OCI-M1 (cell line): ENCODE data around the gene SLC4A9.
A peak's percentile ranks its signal among the peaks of the same experiment; 100 is the strongest.

ENCODE experiments used
- DNase-seq: peaks from one replicate; lab custom pipeline; 2025; lab: John Stamatoyannopoulos, UW

The SLC4A9 gene

DNA sequence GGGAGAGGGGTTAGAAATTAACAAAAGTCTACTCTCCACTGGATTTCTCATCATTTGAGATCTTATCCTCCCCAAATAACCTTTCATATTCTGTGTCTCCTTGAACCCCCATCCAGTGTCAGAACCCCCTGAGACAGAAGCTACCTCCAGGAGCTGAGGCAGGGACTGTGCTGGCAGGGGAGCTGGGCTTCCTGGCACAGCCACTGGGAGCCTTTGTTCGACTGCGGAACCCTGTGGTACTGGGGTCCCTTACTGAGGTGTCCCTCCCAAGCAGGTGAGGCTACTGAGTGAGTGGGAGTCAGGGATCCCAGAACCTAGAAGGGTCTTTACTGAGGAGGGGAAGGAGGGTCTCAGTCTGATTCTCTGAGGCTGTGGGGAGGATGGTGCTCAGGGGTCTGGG, 1.9 kb downstream of the SLC4A9 start:
- no peak for DNase-seq

DNA sequence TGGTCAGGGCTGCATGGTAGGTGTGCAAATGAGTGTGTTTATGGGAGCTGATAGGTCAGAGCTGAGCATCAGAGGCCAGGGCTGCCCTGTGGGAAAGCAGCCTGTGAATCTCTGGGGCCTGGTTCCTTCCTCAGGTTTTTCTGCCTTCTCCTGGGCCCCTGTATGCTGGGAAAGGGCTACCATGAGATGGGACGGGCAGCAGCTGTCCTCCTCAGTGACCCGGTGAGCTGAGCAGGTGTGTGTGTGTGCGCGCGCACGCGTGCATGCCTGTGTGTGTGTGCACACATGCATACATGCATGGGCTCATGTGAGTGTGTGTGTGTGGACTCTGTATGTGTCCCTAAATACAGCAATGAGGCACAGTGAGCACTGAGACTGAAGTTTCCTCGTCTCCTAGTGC, 2.3 kb downstream of the SLC4A9 start:
- no peak for DNase-seq

DNA sequence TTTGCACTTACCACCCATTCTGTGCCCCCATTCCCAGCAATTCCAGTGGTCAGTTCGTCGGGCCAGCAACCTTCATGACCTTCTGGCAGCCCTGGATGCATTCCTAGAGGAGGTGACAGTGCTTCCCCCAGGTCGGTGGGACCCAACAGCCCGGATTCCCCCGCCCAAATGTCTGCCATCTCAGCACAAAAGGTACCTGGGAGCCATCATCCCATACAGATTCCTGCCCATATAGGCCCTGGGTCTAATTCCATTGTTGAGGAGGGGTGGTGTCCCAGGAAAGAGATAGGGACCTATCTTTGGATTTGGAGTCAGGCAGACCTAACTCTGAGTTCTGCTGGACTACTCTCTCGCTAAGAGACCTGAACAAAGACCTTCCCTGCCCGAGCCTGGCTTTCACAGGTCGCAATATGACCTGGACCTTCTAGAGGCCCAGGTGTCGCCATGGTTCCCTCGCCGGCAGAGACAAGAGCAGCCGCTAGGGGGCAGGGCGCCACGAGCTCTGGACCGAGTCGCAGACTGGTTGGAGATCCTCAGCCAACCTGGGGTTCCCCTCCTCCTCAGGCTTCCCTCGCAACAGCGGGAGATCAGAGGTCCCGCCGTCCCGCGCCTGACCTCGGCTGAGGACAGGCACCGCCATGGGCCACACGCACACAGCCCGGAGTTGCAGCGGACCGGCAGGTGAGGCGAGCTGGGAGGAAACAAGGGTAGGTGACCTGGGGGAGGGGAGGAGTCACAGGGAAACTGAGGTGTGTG, 3.1 kb downstream of the SLC4A9 start:
- peak; percentile 84 for DNase-seq

DNA sequence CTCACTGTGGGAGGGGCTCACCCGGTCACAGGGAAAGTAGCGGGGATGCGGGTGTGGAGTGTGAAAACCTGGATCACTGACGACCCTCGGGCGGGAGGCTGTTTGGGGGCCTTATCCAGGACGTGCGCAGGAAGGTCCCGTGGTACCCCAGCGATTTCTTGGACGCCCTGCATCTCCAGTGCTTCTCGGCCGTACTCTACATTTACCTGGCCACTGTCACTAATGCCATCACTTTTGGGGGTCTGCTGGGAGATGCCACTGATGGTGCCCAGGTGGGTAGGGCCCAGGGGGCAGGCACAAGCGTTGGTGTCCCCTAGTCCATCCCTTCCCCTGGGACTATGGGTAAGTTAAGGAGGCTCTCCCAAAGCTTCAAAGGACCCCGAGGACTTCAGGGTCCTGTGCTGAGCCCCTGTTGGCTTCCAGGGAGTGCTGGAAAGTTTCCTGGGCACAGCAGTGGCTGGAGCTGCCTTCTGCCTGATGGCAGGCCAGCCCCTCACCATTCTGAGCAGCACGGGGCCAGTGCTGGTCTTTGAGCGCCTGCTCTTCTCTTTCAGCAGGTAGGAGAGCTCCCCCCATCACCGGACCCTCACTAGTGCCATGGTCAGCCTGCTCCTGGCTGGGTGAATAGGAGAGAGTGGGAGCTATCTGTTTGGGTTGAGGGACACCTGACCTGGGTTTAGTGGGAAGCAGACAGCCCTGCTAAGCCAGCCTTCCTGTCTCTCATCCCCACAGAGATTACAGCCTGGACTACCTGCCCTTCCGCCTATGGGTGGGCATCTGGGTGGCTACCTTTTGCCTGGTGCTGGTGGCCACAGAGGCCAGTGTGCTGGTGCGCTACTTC, 3.9 kb downstream of the SLC4A9 start:
- no peak for DNase-seq

DNA sequence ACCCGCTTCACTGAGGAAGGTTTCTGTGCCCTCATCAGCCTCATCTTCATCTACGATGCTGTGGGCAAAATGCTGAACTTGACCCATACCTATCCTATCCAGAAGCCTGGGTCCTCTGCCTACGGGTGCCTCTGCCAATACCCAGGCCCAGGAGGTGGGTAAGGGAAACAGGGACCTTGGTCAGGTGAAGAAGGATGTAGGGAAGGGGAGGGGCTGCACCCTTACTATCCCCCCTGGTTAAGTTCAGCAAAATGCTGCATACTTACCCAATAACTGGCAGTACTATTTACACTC, 4.4 kb downstream of the SLC4A9 start:
- no peak for DNase-seq

DNA sequence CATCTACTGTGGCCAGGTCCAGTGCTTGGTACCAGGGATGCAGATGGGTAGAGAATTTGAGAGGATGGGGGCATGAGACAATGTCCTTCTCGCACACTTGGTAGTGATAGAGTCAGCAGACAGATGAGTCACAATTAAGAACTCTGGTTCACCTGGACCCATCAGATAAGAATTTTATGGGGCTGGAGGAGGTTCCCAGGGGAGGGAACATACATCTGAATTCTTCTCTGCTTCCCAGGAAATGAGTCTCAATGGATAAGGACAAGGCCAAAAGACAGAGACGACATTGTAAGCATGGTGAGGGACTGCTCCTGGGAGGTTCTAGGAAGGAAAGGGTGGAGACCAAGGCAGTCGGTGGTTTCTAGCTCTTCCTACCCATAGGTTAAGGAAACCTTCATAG, 5.3 kb downstream of the SLC4A9 start:
- DNase-seq, result no peak

DNA sequence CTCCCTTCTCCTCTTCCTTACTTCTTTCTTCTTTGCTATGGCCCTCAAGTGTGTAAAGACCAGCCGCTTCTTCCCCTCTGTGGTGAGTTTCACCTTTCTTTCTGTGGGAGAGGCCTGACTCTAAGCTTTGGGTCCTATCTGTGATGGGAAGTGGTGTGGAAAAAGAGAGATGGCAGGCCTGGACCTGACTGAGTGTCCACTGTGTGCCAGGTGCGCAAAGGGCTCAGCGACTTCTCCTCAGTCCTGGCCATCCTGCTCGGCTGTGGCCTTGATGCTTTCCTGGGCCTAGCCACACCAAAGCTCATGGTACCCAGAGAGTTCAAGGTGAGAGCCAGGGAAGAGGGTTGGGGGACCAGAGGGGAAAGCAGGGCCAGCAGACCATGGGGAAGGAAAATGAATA, 5.9 kb downstream of the SLC4A9 start:
- DNase-seq, result no peak

DNA sequence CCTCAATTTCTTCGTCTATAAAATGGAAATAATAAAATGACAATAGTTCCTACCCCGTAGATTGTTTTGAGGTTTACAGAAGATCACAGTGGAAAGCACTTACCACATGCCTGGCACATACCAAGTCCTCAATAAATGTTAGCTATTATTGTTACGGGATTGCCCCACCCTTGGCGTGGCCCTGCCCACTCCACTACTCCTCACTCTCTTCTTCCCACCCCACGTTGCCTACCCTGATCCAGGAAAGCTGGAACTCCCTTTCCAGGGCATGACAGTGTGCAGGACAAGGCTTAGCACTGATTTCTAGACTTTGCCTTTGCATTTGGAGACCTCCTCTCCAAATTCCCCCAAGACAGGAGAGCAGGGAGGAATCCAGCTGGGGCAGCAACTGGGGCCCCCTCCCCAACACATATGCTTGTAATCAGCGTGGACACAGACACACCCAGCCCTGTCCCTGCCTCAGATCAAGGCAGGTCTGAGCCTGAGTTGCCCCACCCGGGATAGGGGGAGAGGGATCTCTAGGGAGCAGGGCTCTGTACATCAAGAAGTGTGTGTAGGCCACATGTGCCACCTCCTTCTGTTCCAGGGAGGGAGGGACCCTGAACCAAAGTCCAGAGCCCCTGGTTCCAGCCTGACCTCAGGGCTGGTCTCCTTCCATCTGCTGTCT, 6.7 kb downstream of the SLC4A9 start:
- no peak for DNase-seq

DNA sequence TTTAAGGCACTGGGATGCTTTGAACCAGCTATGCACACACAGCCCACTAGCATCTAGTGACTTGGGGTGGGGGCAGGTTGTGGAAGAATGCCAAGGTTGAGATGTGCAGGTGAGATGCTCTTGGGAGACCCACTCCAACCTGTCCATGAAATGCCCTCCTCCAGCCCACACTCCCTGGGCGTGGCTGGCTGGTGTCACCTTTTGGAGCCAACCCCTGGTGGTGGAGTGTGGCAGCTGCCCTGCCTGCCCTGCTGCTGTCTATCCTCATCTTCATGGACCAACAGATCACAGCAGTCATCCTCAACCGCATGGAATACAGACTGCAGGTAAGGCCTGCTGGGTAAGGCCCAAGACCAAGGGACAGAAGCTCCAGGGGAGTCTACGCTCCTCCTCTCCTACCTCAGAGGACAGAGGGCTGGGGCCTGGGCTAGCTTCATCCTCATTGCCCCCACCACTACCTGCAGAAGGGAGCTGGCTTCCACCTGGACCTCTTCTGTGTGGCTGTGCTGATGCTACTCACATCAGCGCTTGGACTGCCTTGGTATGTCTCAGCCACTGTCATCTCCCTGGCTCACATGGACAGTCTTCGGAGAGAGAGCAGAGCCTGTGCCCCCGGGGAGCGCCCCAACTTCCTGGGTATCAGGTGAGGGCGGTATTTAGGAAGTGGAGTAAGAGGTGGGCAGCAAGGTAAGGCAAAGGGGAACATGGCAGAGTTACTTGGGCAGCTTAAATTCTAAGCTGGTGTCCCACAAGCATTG, 7.4 kb downstream of the SLC4A9 start:
- DNase-seq, result no peak

DNA sequence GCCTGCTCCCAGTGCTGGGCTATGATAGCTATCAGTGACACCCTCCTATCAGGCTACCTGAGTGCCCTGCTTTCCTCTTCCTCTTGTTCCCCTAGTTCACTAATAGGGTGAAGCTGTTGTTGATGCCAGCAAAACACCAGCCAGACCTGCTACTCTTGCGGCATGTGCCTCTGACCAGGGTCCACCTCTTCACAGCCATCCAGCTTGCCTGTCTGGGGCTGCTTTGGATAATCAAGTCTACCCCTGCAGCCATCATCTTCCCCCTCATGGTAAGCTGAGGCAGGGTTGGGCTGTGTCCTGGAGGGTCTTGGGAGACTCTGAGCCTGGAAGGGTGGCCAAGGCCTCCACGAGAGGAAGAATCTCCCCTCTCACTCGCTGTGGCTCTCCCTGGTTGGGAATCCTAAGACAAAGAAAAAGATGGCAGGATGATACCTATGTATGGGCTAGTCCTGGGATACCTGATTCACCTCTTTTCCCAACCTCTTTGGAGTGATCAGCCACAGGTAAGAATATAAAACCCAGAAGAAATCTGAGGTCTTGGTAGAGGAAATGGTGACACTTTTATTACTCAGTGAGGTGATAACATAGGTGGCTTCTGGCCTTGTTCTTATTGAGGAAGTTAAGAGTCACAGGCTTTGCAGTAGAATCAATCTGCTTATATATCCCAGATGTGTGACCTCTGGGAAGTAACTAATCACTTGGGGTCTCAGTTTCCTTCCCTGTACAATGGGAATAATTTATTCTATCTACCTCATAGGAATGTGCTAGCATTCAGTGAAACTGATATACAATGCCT, 11.6 kb downstream of the SLC4A9 start:
- DNase-seq, result no peak

DNA sequence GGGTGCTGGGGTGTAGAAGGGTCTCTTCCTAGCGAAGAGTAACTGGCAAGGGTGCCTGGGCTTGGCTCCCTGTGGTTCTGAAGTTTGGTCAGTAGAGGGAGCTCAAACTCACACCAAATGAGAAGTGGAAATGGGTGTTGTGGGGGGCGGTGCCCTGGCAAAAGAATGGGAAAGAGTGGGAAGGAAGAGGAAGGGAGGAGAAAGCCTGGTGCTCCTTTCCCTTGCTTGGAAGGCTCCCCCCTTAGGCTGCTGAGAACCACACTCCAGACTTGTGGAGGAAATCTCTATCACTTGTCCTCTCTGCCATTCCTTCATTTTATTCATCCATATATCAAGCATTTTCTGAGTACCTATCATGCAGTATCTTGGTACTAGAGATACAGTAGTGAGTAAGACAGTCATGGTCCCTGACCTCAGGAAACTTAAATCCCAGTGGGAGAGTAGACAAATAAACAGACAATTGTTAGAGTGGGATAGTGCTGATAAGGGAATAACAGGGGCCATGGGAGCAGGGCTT, 13.0 kb downstream of the SLC4A9 start:
- peak; percentile 75 for DNase-seq

DNA sequence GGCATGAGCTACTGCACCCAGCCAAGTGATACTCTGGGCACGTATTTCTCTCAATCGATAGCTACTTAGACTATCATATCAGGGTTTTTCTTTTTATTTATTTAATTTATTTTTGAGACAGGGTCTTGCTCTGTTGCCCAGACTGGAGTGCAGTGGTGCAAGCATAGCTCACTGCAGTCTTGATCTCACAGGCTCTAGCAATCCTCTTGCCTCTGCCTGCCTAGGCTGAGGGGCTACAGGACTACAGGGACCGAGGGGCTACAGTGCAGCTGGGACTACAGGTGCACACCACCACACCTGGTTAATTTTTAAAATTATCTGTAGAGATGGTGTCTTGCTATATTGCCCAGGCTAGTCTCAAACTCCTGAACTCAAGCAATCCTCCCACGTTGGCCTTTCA, 21.4 kb downstream of the SLC4A9 start:
- DNase-seq, result no peak

DNA sequence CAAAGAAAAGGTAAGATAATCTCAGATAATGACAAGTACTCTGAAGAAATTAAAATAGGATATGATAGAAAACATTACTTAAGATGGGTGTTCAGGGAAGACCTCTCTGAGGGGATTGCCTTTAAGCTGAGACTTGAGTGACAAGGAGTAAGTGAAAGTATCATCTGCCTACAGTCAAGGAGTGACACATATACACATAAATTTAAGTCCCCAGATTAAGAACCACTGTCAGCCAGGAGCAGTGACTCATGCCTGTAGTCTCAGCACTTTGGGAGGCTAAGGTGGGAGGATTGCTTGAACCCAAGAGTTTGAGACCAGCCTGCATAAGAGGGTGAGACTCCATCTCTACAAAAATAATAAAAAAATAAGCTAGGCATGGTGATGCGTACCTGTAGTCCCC, 22.0 kb downstream of the SLC4A9 start:
- DNase-seq, result peak; percentile 18

DNA sequence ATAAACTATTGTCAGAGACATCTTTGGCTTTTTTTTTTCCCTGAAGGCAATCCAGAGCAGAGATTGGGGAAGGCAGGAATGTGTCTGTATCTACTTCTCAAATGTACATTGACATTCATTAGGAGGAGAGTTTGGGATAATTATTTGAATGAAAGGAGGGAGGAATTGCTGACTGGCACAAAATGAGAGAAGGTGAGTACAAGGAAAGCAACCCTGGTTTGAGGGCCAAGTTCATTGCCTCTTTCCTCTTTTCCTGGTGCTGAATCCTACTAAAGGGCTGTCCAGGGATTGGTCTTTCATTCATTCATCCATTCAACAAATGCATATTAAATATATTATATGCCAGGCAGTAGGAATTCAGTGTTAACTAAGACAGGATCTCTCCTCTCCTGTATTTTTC, 22.9 kb downstream of the SLC4A9 start:
- no peak for DNase-seq

DNA sequence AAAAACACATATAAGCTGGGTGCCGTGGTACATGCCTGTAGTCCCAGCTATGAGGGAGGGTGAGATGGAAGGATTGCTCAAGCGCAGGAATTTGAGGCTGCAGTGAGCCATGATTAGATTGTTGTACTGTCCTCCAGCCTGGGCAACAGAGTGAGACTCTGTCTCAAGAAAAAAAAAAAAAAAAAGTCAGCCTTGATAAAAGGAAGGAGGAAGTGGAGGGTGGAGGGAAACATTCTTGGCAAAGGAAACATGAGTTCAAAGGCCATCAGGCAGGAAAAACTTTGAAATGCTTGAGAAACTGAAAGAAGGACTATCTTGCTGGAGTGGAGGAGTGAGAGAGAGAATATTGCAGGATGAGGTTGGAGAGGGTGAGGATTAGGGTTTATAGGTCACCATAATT, 23.3 kb downstream of the SLC4A9 start:
- DNase-seq, result peak; percentile 29

DNA sequence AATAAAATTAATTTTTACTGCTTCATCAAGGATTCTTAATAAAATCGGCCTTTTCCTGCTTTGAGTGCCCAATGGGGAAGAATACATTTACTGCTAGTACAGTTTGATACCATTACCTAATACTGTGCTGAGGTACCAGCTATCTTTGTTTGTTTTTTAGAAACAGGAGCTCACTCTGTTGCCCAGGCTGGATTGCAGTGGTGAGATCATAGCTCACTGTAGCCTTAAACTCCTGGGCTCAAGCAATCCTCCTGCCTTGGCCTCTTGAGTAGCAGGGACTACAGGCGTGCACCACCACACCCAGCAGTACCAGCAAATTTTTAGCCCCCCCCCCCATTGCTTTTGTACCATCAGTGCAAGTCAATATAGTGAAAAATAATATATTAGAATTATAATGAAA, 28.1 kb downstream of the SLC4A9 start:
- no peak for DNase-seq

DNA sequence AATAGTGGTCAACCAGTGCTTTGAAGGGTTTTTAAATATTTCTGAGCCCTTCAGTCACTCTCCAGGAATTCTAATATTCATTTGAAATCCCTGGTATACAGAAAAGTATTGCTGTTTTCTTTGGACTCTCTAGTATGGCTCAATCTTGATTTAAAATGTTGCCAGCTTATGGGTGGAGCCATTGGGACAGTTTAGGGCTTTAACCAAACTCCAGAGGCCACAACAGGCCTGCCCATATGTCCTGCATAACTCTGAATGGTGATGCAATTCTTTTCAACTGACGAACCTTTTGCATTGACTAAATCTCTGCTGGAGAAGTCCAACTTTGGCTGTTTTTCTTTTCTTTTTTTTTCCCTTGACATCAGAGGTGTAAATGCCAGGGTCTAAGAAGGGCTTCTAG, 31.3 kb downstream of the SLC4A9 start:
- peak; percentile 63 for DNase-seq

DNA sequence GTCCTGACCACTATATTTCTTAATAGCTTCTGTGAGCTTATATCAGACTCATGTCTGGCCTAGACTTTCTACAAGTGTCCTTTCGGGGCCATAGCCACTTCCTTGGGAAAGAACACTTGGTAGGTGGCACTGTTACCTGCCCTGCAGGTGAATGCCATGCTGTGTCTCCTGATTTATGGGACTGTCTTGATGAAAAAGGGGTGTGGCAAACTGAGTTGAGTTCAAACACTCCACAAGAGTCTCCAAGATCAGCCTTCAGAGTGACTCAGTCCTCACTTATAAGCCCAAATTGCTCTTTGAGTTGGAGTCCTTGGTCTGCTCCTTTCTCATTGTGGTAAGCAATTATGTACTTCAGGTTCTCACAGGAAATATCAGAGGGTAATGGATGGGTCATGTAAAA, 31.7 kb downstream of the SLC4A9 start:
- no peak for DNase-seq

DNA sequence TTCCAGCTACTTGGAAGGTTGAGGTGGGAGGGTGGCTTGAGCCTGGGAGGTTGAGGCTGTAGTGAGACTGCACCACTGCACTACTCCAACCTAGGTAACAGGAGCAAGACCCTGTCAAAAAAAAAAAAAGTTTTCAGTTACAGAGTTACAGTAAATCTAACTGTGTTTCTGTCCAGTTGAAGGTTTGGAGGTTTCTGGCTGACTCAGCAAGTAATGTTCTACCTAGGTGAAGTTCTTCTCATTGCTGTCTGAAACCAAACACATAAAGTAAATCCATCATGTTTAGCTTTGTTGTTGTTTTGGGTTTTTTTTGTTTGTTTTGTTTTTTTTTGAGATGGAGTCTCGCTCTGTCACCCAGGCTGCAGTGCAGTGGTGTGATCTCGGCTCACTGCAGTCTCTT, 33.7 kb downstream of the SLC4A9 start:
- DNase-seq, result no peak

DNA sequence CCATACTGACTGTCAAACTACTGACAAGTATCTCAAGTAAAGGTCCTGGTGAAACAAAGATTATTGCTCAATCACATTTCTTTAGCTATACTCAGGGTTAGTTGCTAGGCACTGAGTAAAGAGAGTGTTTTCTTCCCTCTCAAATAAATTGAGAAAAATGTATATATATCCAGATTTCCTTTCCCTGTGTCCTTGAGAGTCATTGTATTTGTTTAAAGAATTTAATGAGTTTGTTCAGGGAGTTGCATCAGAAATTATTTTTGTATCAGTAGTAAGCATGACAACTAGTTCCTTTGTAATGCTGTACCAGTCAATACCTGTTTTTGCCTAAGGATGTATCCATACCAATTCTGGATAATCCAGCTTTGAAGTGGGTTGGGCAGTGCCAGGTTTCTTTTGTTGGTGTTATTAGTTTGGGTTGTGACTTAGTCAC, 38.4 kb downstream of the SLC4A9 start:
- DNase-seq, result no peak

DNA sequence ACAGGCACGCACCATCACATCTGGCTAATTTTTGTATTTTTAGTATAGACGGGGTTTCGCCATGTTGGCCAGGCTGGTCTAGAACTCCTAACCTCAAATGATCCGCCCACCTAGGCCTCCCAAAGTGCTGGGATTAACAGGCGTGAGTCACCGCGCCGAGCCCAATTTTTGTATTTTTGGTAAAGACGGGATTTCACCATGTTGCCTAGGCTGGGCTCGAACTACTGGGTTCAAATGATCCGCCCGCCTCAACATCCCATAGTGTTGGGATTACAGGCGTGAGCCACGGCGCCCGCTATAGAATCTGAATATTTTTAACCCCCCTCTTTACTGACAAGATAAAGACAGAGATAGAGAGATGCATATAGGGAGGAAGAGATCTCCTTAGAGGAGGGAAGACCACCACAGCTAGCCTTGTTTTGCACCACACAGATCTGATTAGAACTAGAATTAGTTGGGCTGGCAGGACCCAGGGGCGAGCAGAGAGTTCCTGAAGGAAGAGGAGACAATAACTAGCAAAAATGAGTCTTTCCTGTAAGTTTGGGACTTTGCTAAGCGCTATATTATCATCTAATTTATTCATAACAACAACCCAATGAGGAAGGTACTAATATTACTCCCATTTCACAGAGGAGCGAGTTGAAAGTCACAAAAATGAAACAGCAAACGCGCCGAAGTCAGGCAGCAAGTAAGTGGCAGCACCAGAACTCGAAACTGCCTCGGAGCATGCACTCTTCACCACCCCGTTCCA, 40.2 kb downstream of the SLC4A9 start:
- peak; percentile 48 for DNase-seq
